Measurements from ENCODE around the gene ITGBL1.

- no peak for TF ChIP-seq POLR2A (IDR thresholded peaks at IDR 0.05)
- no peak for TF ChIP-seq CTCF (IDR thresholded peaks at IDR 0.05)
Measured at GRCh38 chr13:101654883-101655282, 202.4 kb downstream of the ITGBL1 start.

Data from lower leg skin (tissue), 3 donors.